ENCODE results near the gene ZNF521.

The ZNF521 gene

DNA sequence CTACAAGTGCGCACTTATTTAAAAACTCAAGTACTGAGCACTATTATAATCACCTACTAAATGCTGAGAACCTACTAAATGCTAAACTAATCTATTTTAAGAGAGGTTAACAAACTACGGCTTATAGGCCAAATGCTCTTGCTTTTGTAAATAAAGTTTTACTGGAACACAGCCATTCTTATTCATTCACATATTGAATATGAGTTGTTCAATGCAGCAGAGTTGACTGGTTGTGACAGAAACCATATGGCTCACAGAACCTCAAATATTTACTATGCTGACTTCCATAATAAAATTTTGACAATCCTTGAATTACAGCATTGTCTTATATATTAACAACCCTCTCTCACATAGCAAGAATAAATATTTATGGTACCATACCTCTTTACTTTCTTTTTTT is 103.2 kb downstream of the ZNF521 start:
- TF ChIP-seq, protein P1, sequence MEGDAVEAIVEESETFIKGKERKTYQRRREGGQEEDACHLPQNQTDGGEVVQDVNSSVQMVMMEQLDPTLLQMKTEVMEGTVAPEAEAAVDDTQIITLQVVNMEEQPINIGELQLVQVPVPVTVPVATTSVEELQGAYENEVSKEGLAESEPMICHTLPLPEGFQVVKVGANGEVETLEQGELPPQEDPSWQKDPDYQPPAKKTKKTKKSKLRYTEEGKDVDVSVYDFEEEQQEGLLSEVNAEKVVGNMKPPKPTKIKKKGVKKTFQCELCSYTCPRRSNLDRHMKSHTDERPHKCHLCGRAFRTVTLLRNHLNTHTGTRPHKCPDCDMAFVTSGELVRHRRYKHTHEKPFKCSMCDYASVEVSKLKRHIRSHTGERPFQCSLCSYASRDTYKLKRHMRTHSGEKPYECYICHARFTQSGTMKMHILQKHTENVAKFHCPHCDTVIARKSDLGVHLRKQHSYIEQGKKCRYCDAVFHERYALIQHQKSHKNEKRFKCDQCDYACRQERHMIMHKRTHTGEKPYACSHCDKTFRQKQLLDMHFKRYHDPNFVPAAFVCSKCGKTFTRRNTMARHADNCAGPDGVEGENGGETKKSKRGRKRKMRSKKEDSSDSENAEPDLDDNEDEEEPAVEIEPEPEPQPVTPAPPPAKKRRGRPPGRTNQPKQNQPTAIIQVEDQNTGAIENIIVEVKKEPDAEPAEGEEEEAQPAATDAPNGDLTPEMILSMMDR (IDR thresholded peaks at IDR 0.05; ENCODE audit: insufficient read depth, low read length, poor library complexity, severe bottlenecking), result no peak
- no peak for DNase-seq (ENCODE audit: extremely low read depth, insufficient read length)

DNA sequence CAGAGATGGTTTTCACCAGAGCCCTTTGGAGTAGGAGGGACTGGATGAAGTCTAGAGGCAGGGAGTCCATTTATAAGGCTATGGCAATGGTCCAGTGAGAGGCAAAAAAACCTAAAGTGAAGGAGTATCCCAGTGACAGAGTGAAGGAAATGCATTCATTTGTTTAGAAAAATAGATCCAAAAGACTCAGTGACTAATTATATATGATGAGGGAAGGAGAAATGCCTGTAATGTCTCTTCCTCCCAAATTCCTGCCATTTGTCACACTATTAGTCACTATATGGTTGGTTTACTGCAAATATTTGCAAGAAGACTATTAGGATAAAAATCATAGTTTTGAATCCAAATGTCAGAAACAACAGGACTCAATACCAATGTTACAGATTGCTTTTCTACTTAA is 104.2 kb downstream of the ZNF521 start:
- Histone ChIP-seq H3K4me3 (replicated peaks; ENCODE audit: low read depth, low read length) (no peak overlapping the region), H3K27me3 (replicated peaks; ENCODE audit: control insufficient read depth, insufficient read depth, low read length) (no peaks in the 10 kb centered on the region; the same call in 1 of the 2 replicates), H3K36me3 (ENCODE audit: control insufficient read depth, insufficient read depth, low read length) (no peaks in the 10 kb centered on the region)
- TF ChIP-seq, protein P1 (IDR thresholded peaks at IDR 0.05; ENCODE audit: insufficient read depth, low read length, poor library complexity, severe bottlenecking), result no peak
- DNase-seq (ENCODE audit: extremely low read depth, insufficient read length), result no peak

More for the DNA sequence above, 103.2 kb downstream of the ZNF521 start:
- Histone ChIP-seq H3K27me3 (replicated peaks; ENCODE audit: control insufficient read depth, insufficient read depth, low read length) (no peaks in the 10 kb centered on the region; the same call in 1 of the 2 replicates), H3K36me3 (ENCODE audit: control insufficient read depth, insufficient read depth, low read length) (no peaks in the 10 kb centered on the region), H3K4me3 (replicated peaks; ENCODE audit: low read depth, low read length) (no peak overlapping the region)

DNA sequence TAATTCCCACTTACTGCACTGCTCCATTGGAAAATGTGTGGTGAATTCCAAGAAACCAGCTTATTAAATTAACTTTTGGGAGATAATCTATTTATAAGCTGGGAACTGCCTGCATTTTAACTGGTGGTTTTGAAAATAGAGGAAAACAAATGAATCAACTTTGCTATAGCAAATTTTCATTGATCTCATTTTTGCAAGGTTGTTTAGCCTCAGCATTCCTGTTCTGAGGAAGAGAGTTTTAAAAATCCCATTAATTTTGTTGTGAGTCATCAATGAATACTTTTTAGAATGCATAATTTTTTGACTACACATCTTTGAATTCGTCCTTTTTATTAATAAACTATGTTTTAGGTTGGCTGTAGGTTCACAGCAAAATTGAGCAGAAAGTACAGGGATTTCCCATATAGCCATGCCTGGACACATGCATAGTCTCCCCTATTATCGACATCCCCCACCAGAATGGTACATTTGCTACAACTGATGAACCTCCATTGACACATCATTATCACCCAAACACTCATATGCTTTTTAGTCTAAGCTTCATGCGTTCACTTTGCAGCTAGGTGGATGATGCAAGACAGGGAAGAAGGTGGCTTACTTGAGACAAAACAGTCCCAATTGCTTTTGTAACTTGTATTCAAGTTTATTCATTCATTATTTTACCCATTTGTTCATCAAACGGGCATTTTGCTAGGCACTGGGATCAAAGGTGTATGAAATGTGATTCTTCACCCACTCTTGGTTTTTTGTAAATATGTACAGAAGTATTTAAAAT is 106.9 kb downstream of the ZNF521 start:
- no peak overlapping the region for H3K4me3 ChIP-seq (replicated peaks; ENCODE audit: low read depth, low read length)
- no peaks in the 10 kb centered on the region; the same call in 1 of the 2 replicates for H3K27me3 ChIP-seq (replicated peaks; ENCODE audit: control insufficient read depth, insufficient read depth, low read length)
- TF ChIP-seq, protein P1 (IDR thresholded peaks at IDR 0.05; ENCODE audit: insufficient read depth, low read length, poor library complexity, severe bottlenecking), result no peak
- H3K36me3 ChIP-seq (ENCODE audit: control insufficient read depth, insufficient read depth, low read length), result no peaks in the 10 kb centered on the region
- DNase-seq (ENCODE audit: extremely low read depth, insufficient read length), result no peak

DNA sequence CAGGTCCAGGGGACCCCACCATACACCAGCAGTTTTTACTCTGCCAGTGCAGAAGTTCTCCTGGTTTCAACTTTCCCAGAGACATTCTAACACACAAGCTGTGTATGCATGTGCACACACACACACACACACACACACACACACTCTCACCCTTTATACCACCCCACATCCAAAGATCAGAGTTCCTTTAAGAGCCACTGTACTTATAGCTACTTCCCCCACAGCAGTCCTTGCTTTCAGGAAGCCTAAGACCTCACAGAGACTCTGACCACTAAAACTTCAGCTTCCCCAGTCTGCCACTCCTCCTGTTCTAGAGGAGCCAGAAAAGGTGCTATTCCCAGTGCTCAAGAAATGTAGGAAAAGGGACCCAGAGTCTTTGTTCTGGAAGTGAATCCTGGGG is 107.8 kb downstream of the ZNF521 start:
- no peak overlapping the region for H3K4me3 ChIP-seq (replicated peaks; ENCODE audit: low read depth, low read length)
- DNase-seq (ENCODE audit: extremely low read depth, insufficient read length), result no peak
- H3K36me3 ChIP-seq (ENCODE audit: control insufficient read depth, insufficient read depth, low read length), result no peaks in the 10 kb centered on the region
- TF ChIP-seq, protein P1 (IDR thresholded peaks at IDR 0.05; ENCODE audit: insufficient read depth, low read length, poor library complexity, severe bottlenecking), result no peak
- H3K27me3 ChIP-seq (replicated peaks; ENCODE audit: control insufficient read depth, insufficient read depth, low read length), result no peaks in the 10 kb centered on the region; the same call in 1 of the 2 replicates

DNA sequence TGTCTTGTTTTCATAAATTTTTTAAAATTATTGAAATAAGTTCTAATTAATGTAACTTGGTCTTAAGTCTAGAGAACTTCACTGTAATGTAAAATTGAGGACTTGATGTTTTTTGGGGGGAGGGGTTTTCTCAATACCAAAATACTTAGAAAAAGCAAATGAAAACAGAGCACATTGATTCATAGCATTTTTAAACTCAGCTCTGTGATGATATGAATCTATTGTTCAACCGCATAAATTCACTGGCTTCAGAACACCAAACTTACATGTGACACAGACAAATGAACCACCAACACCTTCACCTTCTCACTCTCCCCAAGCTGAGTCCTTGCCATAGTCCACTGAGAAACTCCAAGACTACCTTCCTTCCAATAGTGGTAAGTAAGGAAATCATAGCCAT is 108.2 kb downstream of the ZNF521 start:
- DNase-seq (ENCODE audit: extremely low read depth, insufficient read length), result no peak
- Histone ChIP-seq H3K27me3 (replicated peaks; ENCODE audit: control insufficient read depth, insufficient read depth, low read length) (no peaks in the 10 kb centered on the region; the same call in 1 of the 2 replicates), H3K36me3 (ENCODE audit: control insufficient read depth, insufficient read depth, low read length) (no peaks in the 10 kb centered on the region), H3K4me3 (replicated peaks; ENCODE audit: low read depth, low read length) (no peak overlapping the region)
- TF ChIP-seq, protein P1 (IDR thresholded peaks at IDR 0.05; ENCODE audit: insufficient read depth, low read length, poor library complexity, severe bottlenecking), result no peak
